GM23338 (cell line): ENCODE results near the gene CCRL2.

Source experiments
- EZH2 ChIP-seq: fragments of 200-600 bp; sonication (generic); IDR thresholded peaks from one replicate; pipeline ENCODE4 v1.8.0; 2017; ENCODE audit warnings: antibody characterized with exemption, mild to moderate bottlenecking, low read depth; ENCODE audit not compliant: unreplicated experiment
- EZH2phosphoT487 ChIP-seq: fragments of 200-600 bp; sonication (generic); IDR thresholded peaks from one replicate; pipeline ENCODE4 v1.8.1; 2018; ENCODE audit warnings: antibody characterized with exemption; ENCODE audit not compliant: unreplicated experiment
- TF ChIP-seq, protein P1 (sequence below), 2 experiments: fragments of 200-600 bp in 1 of 2; sonication (generic) in 1 of 2; conservative IDR thresholded peaks; 2 replicates each; pipeline versions ENCODE4 v1.5.1 to v1.6.1; 2016 to 2017; ENCODE audit warnings: antibody characterized with exemption in 2 of 2, low read depth in 2 of 2, mild to moderate bottlenecking in 2 of 2, moderate library complexity in 1 of 2
- TF ChIP-seq, protein P2 (sequence below): IDR thresholded peaks from one replicate; pipeline ENCODE4 v1.6.1; 2018; ENCODE audit warnings: antibody characterized with exemption; ENCODE audit not compliant: unreplicated experiment
- TF ChIP-seq, protein P3 (sequence below): IDR thresholded peaks from 2 replicates; pipeline ENCODE4 v1.6.1; 2016; ENCODE audit warnings: antibody characterized with exemption

DNA sequence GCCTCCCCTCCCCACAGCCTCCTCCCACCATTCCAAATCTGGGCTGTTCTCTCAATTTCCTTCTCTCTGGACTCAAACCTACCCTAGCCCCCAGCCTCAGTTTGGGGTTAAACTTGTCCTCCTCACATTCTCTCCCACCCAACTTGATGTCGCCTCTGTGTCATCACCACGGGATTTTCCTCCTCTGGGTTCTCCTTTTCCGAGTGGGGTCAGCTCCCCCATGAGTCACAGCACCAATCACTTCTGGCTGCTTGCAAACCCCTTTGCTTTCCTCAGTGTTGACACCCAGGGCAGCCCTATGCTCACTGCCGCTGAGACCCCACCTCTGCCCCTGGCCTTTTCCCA, 644 bp upstream of the CCRL2 start:
- TF ChIP-seq, protein P1, sequence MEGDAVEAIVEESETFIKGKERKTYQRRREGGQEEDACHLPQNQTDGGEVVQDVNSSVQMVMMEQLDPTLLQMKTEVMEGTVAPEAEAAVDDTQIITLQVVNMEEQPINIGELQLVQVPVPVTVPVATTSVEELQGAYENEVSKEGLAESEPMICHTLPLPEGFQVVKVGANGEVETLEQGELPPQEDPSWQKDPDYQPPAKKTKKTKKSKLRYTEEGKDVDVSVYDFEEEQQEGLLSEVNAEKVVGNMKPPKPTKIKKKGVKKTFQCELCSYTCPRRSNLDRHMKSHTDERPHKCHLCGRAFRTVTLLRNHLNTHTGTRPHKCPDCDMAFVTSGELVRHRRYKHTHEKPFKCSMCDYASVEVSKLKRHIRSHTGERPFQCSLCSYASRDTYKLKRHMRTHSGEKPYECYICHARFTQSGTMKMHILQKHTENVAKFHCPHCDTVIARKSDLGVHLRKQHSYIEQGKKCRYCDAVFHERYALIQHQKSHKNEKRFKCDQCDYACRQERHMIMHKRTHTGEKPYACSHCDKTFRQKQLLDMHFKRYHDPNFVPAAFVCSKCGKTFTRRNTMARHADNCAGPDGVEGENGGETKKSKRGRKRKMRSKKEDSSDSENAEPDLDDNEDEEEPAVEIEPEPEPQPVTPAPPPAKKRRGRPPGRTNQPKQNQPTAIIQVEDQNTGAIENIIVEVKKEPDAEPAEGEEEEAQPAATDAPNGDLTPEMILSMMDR (conservative IDR thresholded peaks at IDR 0.05; ENCODE audit: low read depth in 2 of 2) = no peak
- TF ChIP-seq EZH2 = no peak
- TF ChIP-seq, protein P2, sequence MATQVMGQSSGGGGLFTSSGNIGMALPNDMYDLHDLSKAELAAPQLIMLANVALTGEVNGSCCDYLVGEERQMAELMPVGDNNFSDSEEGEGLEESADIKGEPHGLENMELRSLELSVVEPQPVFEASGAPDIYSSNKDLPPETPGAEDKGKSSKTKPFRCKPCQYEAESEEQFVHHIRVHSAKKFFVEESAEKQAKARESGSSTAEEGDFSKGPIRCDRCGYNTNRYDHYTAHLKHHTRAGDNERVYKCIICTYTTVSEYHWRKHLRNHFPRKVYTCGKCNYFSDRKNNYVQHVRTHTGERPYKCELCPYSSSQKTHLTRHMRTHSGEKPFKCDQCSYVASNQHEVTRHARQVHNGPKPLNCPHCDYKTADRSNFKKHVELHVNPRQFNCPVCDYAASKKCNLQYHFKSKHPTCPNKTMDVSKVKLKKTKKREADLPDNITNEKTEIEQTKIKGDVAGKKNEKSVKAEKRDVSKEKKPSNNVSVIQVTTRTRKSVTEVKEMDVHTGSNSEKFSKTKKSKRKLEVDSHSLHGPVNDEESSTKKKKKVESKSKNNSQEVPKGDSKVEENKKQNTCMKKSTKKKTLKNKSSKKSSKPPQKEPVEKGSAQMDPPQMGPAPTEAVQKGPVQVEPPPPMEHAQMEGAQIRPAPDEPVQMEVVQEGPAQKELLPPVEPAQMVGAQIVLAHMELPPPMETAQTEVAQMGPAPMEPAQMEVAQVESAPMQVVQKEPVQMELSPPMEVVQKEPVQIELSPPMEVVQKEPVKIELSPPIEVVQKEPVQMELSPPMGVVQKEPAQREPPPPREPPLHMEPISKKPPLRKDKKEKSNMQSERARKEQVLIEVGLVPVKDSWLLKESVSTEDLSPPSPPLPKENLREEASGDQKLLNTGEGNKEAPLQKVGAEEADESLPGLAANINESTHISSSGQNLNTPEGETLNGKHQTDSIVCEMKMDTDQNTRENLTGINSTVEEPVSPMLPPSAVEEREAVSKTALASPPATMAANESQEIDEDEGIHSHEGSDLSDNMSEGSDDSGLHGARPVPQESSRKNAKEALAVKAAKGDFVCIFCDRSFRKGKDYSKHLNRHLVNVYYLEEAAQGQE = no peak
- TF ChIP-seq EZH2phosphoT487 = no peak
- TF ChIP-seq, protein P3, sequence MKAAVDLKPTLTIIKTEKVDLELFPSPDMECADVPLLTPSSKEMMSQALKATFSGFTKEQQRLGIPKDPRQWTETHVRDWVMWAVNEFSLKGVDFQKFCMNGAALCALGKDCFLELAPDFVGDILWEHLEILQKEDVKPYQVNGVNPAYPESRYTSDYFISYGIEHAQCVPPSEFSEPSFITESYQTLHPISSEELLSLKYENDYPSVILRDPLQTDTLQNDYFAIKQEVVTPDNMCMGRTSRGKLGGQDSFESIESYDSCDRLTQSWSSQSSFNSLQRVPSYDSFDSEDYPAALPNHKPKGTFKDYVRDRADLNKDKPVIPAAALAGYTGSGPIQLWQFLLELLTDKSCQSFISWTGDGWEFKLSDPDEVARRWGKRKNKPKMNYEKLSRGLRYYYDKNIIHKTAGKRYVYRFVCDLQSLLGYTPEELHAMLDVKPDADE = no peak
